NT2/D1 (cell line): ENCODE measurements around the gene TESPA1.

Source experiments
- SUZ12 ChIP-seq: IDR thresholded peaks from 2 replicates; pipeline ENCODE4 v1.6.1; 2011; ENCODE audit not compliant: insufficient read length, insufficient read depth; ENCODE audit errors: extremely low read depth
- YY1 ChIP-seq: IDR thresholded peaks from 2 replicates; pipeline ENCODE4 v1.6.1; 2011; ENCODE audit not compliant: insufficient read length, insufficient read depth
- ZNF274 ChIP-seq: IDR thresholded peaks from 2 replicates; pipeline ENCODE4 v1.6.1; 2011; ENCODE audit warnings: mild to moderate bottlenecking, low read depth, low read length

- TF ChIP-seq SUZ12 = no peak
- no peak for TF ChIP-seq YY1
- TF ChIP-seq ZNF274 = no peak
These were observed 16.8 kb upstream of the TESPA1 start for GRCh38 chr12:55001198-55001868.
